GM23338 (cell line): ENCODE results near the gene ALOX12. TPM values are rescaled to one million over a fixed set of nuclear protein-coding genes. Genes with fewer than 3 reads are reported as not detected.

Experiments used
- ATAC-seq: fragments of 200-7000 bp; cut with Tn5 transposase; 3 replicates; pipeline ENCODE4 v1.9.1; 2020
- DNase-seq: peaks from one replicate; pipeline ENCODE4 v3.0.0-alpha.2; 2015; ENCODE audit warnings: low spot score
- H2AFZ ChIP-seq: fragments of 200-600 bp; sonication (generic); 2 replicates; pipeline ENCODE4 v1.8.0; 2016; ENCODE audit warnings: antibody characterized with exemption, mild to moderate bottlenecking, moderate library complexity
- H3F3A ChIP-seq: fragments of 200-600 bp; sonication (generic); replicated peaks from 2 replicates; pipeline ENCODE4 v1.8.0; 2017; ENCODE audit warnings: antibody characterized with exemption, mixed run types, low read depth
- H3K27ac ChIP-seq: fragments of 200-600 bp; sonication (generic); 2 replicates; pipeline ENCODE4 v1.6.1; 2016; ENCODE audit warnings: low read depth
- H3K27me3 ChIP-seq: fragments of 200-600 bp; sonication (generic); 2 replicates; pipeline ENCODE4 v1.8.0; 2016; ENCODE audit warnings: mild to moderate bottlenecking, mixed run types, moderate library complexity; ENCODE audit not compliant: insufficient read depth
- H3K36me3 ChIP-seq: fragments of 200-600 bp; sonication (generic); 2 replicates; pipeline ENCODE4 v1.8.0; 2016; ENCODE audit warnings: mild to moderate bottlenecking; ENCODE audit not compliant: insufficient read depth
- H3K4me1 ChIP-seq: fragments of 200-600 bp; sonication (generic); 2 replicates; pipeline ENCODE4 v1.8.0; 2016; ENCODE audit warnings: mild to moderate bottlenecking, moderate library complexity; ENCODE audit not compliant: insufficient read depth
- H3K4me2 ChIP-seq: fragments of 200-600 bp; sonication (generic); 2 replicates; pipeline ENCODE4 v1.7.1; 2017; ENCODE audit warnings: mixed run types
- H3K4me3 ChIP-seq: fragments of 200-600 bp; sonication (generic); 2 replicates; pipeline ENCODE4 v1.6.1; 2016; ENCODE audit warnings: mixed run types
- H3K79me2 ChIP-seq: fragments of 200-600 bp; sonication (generic); replicated peaks from 2 replicates; pipeline ENCODE4 v1.8.0; 2017; ENCODE audit warnings: mild to moderate bottlenecking; ENCODE audit not compliant: insufficient read depth
- H3K9me2 ChIP-seq: fragments of 200-600 bp; sonication (generic); 2 replicates; pipeline ENCODE4 v1.8.0; 2017; ENCODE audit not compliant: insufficient read depth
- H4K20me1 ChIP-seq: fragments of 200-600 bp; sonication (generic); replicated peaks from 2 replicates; pipeline ENCODE4 v1.8.0; 2017; ENCODE audit warnings: mild to moderate bottlenecking; ENCODE audit not compliant: insufficient read depth
- H3K27ac Mint-ChIP-seq: 2 replicates; pipeline ENCODE4 v1.8.0; 2020; ENCODE audit warnings: inconsistent platforms, mild to moderate bottlenecking, moderate library complexity, mixed read lengths
- H3K27me3 Mint-ChIP-seq: 3 replicates; pipeline ENCODE4 v1.8.0; 2022; ENCODE audit warnings: low read depth, mild to moderate bottlenecking, moderate library complexity, mixed read lengths, inconsistent platforms; ENCODE audit not compliant: insufficient read depth, poor library complexity
- H3K36me3 Mint-ChIP-seq: 3 replicates; pipeline ENCODE4 v1.8.0; 2021; ENCODE audit warnings: low read depth, mild to moderate bottlenecking, inconsistent platforms, moderate library complexity, mixed read lengths
- H3K4me1 Mint-ChIP-seq: 3 replicates; pipeline ENCODE4 v1.8.0; 2020; ENCODE audit warnings: mild to moderate bottlenecking, inconsistent platforms, mixed read lengths
- H3K4me3 Mint-ChIP-seq: 3 replicates; pipeline ENCODE4 v1.8.0; 2021; ENCODE audit warnings: moderate library complexity, mild to moderate bottlenecking, inconsistent platforms, mixed read lengths
- H3K9me3 Mint-ChIP-seq: 3 replicates; pipeline ENCODE4 v1.8.0; 2020; ENCODE audit warnings: moderate library complexity, mild to moderate bottlenecking, inconsistent platforms, mixed read lengths
- CREB1 ChIP-seq: fragments of 250-450 bp; sonication (Bioruptor Pico); IDR thresholded peaks from 2 replicates; pipeline ENCODE4 v1.5.0; 2020; ENCODE audit warnings: low read depth, mild to moderate bottlenecking, moderate library complexity
- CTCF ChIP-seq, 2 experiments: fragments of 200-600 bp in 1 of 2; sonication (generic) in 1 of 2; conservative IDR thresholded peaks; 2 replicates each; pipeline versions ENCODE4 v1.5.1 to v1.6.1; 2016 to 2017; ENCODE audit warnings: antibody characterized with exemption in 2 of 2, low read depth in 2 of 2, mild to moderate bottlenecking in 2 of 2, moderate library complexity in 1 of 2
- EZH2 ChIP-seq: fragments of 200-600 bp; sonication (generic); IDR thresholded peaks from one replicate; pipeline ENCODE4 v1.8.0; 2017; ENCODE audit warnings: antibody characterized with exemption, mild to moderate bottlenecking, low read depth; ENCODE audit not compliant: unreplicated experiment
- EZH2phosphoT487 ChIP-seq: fragments of 200-600 bp; sonication (generic); IDR thresholded peaks from one replicate; pipeline ENCODE4 v1.8.1; 2018; ENCODE audit warnings: antibody characterized with exemption; ENCODE audit not compliant: unreplicated experiment
- JUNB ChIP-seq: IDR thresholded peaks from one replicate; pipeline ENCODE4 v1.6.1; 2016; ENCODE audit warnings: antibody characterized with exemption; ENCODE audit not compliant: unreplicated experiment
- NANOG ChIP-seq: IDR thresholded peaks from 2 replicates; pipeline ENCODE4 v1.6.1; 2016; ENCODE audit warnings: antibody characterized with exemption, borderline replicate concordance
- POLR2AphosphoS5 ChIP-seq: IDR thresholded peaks from 2 replicates; pipeline ENCODE4 v1.6.1; 2016; ENCODE audit warnings: antibody characterized with exemption, low read depth
- STAT1 ChIP-seq: IDR thresholded peaks from one replicate; pipeline ENCODE4 v1.6.1; 2016; ENCODE audit warnings: antibody characterized with exemption; ENCODE audit not compliant: unreplicated experiment
- ZNF114 ChIP-seq: fragments of 250-450 bp; sonication (Bioruptor Pico); IDR thresholded peaks from 2 replicates; pipeline ENCODE4 v1.5.0; 2020; ENCODE audit warnings: mild to moderate bottlenecking, moderate library complexity
- ZNF331 ChIP-seq: fragments of 250-450 bp; sonication (Bioruptor Pico); IDR thresholded peaks from 2 replicates; pipeline ENCODE4 v1.5.0; 2020; ENCODE audit warnings: low read depth, mild to moderate bottlenecking, moderate library complexity
- polyA plus RNA-seq: library from polyadenylated mRNA; unstranded; fragments of >200 nt; fragmentation: Nextera tagmentation; extraction: Ambion mirVana; gene quantifications from 2 replicates; pipeline ENCODE4 v1.2.1, GENCODE V29; 2016
- total RNA-seq: library from RNA; depleted of rRNA; stranded (reverse); fragments of >200 nt; shearing (Covaris generic); gene quantifications from 2 replicates; pipeline ENCODE4 v1.2.3, GENCODE V29; 2014
- TF ChIP-seq, protein P1 (sequence below): IDR thresholded peaks from one replicate; pipeline ENCODE4 v1.6.1; 2018; ENCODE audit warnings: antibody characterized with exemption; ENCODE audit not compliant: unreplicated experiment
- TF ChIP-seq, protein P2 (sequence below): IDR thresholded peaks from 2 replicates; pipeline ENCODE4 v1.6.1; 2016; ENCODE audit warnings: antibody characterized with exemption
- TF ChIP-seq, protein P3 (sequence below): fragments of 250-450 bp; sonication (Bioruptor Pico); IDR thresholded peaks from 2 replicates; pipeline ENCODE4 v1.5.0; 2020; ENCODE audit warnings: mild to moderate bottlenecking, moderate library complexity

Gene ALOX12
- total and polyA plus RNA-seq, 2 experiments from 2014 or later = 1.2 to 1.8 TPM

- no peak overlapping the region for H3K4me3 ChIP-seq
- DNase-seq (peak; percentile 21), ATAC-seq (no peak)
- no peak overlapping the region for H3K27ac ChIP-seq
- no peak overlapping the region for H2AFZ ChIP-seq
- no peak overlapping the region for H3K27ac Mint-ChIP-seq
- H3K4me3 Mint-ChIP-seq = no peak overlapping the region
- no peak overlapping the region for H3K4me2 ChIP-seq
- no peaks in the 10 kb centered on the region; the same call in 1 of the 2 replicates for H4K20me1 ChIP-seq
- H3K9me2 ChIP-seq = no peaks in the 10 kb centered on the region
- TF ChIP-seq STAT1 = no peak
- no peak for TF ChIP-seq NANOG
- no peak for TF ChIP-seq EZH2phosphoT487
- TF ChIP-seq EZH2 = no peak
- no peak for TF ChIP-seq POLR2AphosphoS5
- no peak for TF ChIP-seq CREB1 (CRISPR knock-in tag)
- TF ChIP-seq, protein P1, sequence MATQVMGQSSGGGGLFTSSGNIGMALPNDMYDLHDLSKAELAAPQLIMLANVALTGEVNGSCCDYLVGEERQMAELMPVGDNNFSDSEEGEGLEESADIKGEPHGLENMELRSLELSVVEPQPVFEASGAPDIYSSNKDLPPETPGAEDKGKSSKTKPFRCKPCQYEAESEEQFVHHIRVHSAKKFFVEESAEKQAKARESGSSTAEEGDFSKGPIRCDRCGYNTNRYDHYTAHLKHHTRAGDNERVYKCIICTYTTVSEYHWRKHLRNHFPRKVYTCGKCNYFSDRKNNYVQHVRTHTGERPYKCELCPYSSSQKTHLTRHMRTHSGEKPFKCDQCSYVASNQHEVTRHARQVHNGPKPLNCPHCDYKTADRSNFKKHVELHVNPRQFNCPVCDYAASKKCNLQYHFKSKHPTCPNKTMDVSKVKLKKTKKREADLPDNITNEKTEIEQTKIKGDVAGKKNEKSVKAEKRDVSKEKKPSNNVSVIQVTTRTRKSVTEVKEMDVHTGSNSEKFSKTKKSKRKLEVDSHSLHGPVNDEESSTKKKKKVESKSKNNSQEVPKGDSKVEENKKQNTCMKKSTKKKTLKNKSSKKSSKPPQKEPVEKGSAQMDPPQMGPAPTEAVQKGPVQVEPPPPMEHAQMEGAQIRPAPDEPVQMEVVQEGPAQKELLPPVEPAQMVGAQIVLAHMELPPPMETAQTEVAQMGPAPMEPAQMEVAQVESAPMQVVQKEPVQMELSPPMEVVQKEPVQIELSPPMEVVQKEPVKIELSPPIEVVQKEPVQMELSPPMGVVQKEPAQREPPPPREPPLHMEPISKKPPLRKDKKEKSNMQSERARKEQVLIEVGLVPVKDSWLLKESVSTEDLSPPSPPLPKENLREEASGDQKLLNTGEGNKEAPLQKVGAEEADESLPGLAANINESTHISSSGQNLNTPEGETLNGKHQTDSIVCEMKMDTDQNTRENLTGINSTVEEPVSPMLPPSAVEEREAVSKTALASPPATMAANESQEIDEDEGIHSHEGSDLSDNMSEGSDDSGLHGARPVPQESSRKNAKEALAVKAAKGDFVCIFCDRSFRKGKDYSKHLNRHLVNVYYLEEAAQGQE = no peak
- no peak for TF ChIP-seq JUNB
- no peak for TF ChIP-seq ZNF331 (CRISPR knock-in tag)
- TF ChIP-seq CTCF (conservative IDR thresholded peaks at IDR 0.05; ENCODE audit: low read depth in 2 of 2) = no peak
- TF ChIP-seq, protein P2, sequence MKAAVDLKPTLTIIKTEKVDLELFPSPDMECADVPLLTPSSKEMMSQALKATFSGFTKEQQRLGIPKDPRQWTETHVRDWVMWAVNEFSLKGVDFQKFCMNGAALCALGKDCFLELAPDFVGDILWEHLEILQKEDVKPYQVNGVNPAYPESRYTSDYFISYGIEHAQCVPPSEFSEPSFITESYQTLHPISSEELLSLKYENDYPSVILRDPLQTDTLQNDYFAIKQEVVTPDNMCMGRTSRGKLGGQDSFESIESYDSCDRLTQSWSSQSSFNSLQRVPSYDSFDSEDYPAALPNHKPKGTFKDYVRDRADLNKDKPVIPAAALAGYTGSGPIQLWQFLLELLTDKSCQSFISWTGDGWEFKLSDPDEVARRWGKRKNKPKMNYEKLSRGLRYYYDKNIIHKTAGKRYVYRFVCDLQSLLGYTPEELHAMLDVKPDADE = no peak
- TF ChIP-seq, protein P3, sequence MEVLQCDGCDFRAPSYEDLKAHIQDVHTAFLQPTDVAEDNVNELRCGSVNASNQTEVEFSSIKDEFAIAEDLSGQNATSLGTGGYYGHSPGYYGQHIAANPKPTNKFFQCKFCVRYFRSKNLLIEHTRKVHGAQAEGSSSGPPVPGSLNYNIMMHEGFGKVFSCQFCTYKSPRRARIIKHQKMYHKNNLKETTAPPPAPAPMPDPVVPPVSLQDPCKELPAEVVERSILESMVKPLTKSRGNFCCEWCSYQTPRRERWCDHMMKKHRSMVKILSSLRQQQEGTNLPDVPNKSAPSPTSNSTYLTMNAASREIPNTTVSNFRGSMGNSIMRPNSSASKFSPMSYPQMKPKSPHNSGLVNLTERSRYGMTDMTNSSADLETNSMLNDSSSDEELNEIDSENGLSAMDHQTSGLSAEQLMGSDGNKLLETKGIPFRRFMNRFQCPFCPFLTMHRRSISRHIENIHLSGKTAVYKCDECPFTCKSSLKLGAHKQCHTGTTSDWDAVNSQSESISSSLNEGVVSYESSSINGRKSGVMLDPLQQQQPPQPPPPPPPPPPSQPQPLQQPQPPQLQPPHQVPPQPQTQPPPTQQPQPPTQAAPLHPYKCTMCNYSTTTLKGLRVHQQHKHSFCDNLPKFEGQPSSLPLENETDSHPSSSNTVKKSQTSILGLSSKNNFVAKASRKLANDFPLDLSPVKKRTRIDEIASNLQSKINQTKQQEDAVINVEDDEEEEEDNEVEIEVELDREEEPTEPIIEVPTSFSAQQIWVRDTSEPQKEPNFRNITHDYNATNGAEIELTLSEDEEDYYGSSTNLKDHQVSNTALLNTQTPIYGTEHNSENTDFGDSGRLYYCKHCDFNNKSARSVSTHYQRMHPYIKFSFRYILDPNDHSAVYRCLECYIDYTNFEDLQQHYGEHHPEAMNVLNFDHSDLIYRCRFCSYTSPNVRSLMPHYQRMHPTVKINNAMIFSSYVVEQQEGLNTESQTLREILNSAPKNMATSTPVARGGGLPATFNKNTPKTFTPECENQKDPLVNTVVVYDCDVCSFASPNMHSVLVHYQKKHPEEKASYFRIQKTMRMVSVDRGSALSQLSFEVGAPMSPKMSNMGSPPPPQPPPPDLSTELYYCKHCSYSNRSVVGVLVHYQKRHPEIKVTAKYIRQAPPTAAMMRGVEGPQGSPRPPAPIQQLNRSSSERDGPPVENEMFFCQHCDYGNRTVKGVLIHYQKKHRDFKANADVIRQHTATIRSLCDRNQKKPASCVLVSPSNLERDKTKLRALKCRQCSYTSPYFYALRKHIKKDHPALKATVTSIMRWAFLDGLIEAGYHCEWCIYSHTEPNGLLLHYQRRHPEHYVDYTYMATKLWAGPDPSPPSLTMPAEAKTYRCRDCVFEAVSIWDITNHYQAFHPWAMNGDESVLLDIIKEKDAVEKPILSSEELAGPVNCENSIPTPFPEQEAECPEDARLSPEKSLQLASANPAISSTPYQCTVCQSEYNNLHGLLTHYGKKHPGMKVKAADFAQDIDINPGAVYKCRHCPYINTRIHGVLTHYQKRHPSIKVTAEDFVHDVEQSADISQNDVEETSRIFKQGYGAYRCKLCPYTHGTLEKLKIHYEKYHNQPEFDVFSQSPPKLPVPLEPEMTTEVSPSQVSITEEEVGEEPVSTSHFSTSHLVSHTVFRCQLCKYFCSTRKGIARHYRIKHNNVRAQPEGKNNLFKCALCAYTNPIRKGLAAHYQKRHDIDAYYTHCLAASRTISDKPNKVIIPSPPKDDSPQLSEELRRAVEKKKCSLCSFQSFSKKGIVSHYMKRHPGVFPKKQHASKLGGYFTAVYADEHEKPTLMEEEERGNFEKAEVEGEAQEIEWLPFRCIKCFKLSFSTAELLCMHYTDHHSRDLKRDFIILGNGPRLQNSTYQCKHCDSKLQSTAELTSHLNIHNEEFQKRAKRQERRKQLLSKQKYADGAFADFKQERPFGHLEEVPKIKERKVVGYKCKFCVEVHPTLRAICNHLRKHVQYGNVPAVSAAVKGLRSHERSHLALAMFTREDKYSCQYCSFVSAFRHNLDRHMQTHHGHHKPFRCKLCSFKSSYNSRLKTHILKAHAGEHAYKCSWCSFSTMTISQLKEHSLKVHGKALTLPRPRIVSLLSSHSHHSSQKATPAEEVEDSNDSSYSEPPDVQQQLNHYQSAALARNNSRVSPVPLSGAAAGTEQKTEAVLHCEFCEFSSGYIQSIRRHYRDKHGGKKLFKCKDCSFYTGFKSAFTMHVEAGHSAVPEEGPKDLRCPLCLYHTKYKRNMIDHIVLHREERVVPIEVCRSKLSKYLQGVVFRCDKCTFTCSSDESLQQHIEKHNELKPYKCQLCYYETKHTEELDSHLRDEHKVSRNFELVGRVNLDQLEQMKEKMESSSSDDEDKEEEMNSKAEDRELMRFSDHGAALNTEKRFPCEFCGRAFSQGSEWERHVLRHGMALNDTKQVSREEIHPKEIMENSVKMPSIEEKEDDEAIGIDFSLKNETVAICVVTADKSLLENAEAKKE (CRISPR knock-in tag) = no peak
- TF ChIP-seq ZNF114 (CRISPR knock-in tag) = no peak
- H3K4me1 ChIP-seq = peaks cover 14% of the 10 kb centered on the region
- H3K27me3 Mint-ChIP-seq = peaks cover 28% of the 10 kb centered on the region
- peaks cover 12% of the 10 kb centered on the region for H3K4me1 Mint-ChIP-seq
- H3K36me3 Mint-ChIP-seq = peaks cover 21% of the 10 kb centered on the region
- no peaks in the 10 kb centered on the region for H3K36me3 ChIP-seq
- no peaks in the 10 kb centered on the region for H3K9me3 Mint-ChIP-seq
- 0 out of 2 replicates have a peak, but pooled peaks cover 2% of the 10 kb centered on the region for H3F3A ChIP-seq
- peaks cover 18% of the 10 kb centered on the region for H3K27me3 ChIP-seq
- H3K79me2 ChIP-seq = no peaks in the 10 kb centered on the region
These were observed 30.7 kb downstream of the ALOX12 start for GRCh38 chr17:7026471-7027115.
